Measurements from ENCODE around the gene TFDP1. TPM values are rescaled to one million over a fixed set of nuclear protein-coding genes. Genes with fewer than 3 reads are reported as not detected.

Gene TFDP1
- total and polyA plus RNA-seq, 2 experiments from 2014 or later, result 74.8 to 122 TPM

GRCh38 chr13:113644800-113645199 is 60.2 kb downstream of the TFDP1 start:
- Histone ChIP-seq H3K9ac (no peak overlapping the region), H3K27ac (no peak overlapping the region), H2AFZ (no peak overlapping the region), H3K4me2 (ENCODE audit: unreplicated experiment) (no peak overlapping the region), H3K4me1 (ENCODE audit: insufficient read depth) (no peaks in the 10 kb centered on the region), H3K79me2 (ENCODE audit: insufficient read depth) (no peaks in the 10 kb centered on the region), H4K20me1 (ENCODE audit: insufficient read depth) (no peaks in the 10 kb centered on the region), H3K27me3 (replicated peaks; ENCODE audit: insufficient read depth) (no peaks in the 10 kb centered on the region), H3K9me3 (ENCODE audit: low read depth) (no peaks in the 10 kb centered on the region), H3K9me2 (ENCODE audit: insufficient read depth) (no peaks in the 10 kb centered on the region), H3F3A (ENCODE audit: insufficient read depth) (no peaks in the 10 kb centered on the region), H3K36me3 (ENCODE audit: low read depth) (peaks cover 11% of the 10 kb centered on the region; the same call in 1 of the 2 replicates), H3K4me3 (no peak overlapping the region)
- TF ChIP-seq EZH2 (IDR thresholded peaks at IDR 0.05; ENCODE audit: insufficient read depth, poor library complexity, severe bottlenecking) (no peak), EZH2phosphoT487 (IDR thresholded peaks at IDR 0.05; ENCODE audit: insufficient read depth, low read depth) (no peak)
- in situ Hi-C loops (cut with MboI), result no loop called here
- WGBS, 2 experiments (ENCODE audit: low coverage in 1 of 2, low lambda C conversion rate in 2 of 2, missing lambda C conversion rate in 2 of 2), result 96 to 98% methylated on average over 1 of the region's 1 CpG
- DNase-seq, result no peak

DNA sequence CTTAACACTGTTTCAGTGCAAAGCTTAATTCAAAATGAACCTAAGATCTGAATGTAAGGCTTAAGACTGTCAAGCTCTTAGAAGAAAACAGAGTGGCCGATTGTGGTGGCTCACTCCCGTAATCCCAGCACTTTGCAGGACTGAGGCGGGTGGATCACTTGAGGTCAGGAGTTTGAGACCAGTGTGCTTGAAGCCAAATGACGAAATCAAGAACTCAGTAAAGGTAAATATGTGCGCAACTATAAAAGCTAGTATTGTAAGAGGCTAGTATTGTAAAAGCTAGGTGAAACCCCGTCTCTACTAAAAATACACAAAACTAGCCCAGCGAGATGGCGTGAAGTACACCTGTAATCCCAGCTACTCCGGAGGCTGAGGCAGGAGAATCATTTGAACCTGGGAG is 60.8 kb downstream of the TFDP1 start:
- Histone ChIP-seq H4K20me1 (ENCODE audit: insufficient read depth) (no peaks in the 10 kb centered on the region), H3F3A (ENCODE audit: insufficient read depth) (no peaks in the 10 kb centered on the region), H3K79me2 (ENCODE audit: insufficient read depth) (no peaks in the 10 kb centered on the region), H3K4me2 (ENCODE audit: unreplicated experiment) (no peak overlapping the region), H3K27me3 (replicated peaks; ENCODE audit: insufficient read depth) (no peaks in the 10 kb centered on the region), H2AFZ (no peak overlapping the region), H3K27ac (no peak overlapping the region), H3K9ac (no peak overlapping the region), H3K9me2 (ENCODE audit: insufficient read depth) (no peaks in the 10 kb centered on the region), H3K4me3 (no peak overlapping the region), H3K9me3 (ENCODE audit: low read depth) (no peaks in the 10 kb centered on the region), H3K4me1 (ENCODE audit: insufficient read depth) (no peaks in the 10 kb centered on the region), H3K36me3 (ENCODE audit: low read depth) (peaks cover 10% of the 10 kb centered on the region; the same call in 1 of the 2 replicates)
- 96% methylated on average over 9 of the region's 9 CpGs for WGBS, 2 experiments (ENCODE audit: low coverage in 1 of 2, low lambda C conversion rate in 2 of 2, missing lambda C conversion rate in 2 of 2)
- DNase-seq, result no peak
- in situ Hi-C loops (cut with MboI), result no loop called here
- no peak for TF ChIP-seq EZH2 (IDR thresholded peaks at IDR 0.05; ENCODE audit: insufficient read depth, poor library complexity, severe bottlenecking)
- TF ChIP-seq EZH2phosphoT487 (IDR thresholded peaks at IDR 0.05; ENCODE audit: insufficient read depth, low read depth), result no peak

GRCh38 chr13:113646376-113646775 is 61.8 kb downstream of the TFDP1 start:
- H3K27me3 ChIP-seq (replicated peaks; ENCODE audit: insufficient read depth), result no peaks in the 10 kb centered on the region
- H3K79me2 ChIP-seq (ENCODE audit: insufficient read depth), result no peaks in the 10 kb centered on the region
- 0 out of 2 replicates have a peak, but pooled peaks cover 3% of the 10 kb centered on the region for H3K36me3 ChIP-seq (ENCODE audit: low read depth)
- H3K4me3 ChIP-seq, result no peak overlapping the region
- no peak overlapping the region for H3K27ac ChIP-seq
- H4K20me1 ChIP-seq (ENCODE audit: insufficient read depth), result no peaks in the 10 kb centered on the region
- WGBS, 2 experiments (ENCODE audit: low coverage in 1 of 2, low lambda C conversion rate in 2 of 2, missing lambda C conversion rate in 2 of 2), result 72 to 76% methylated on average over 11 of the region's 11 CpGs
- in situ Hi-C loops (cut with MboI), result no loop called here
- H3F3A ChIP-seq (ENCODE audit: insufficient read depth), result no peaks in the 10 kb centered on the region
- no peak overlapping the region for H3K9ac ChIP-seq
- no peaks in the 10 kb centered on the region for H3K9me3 ChIP-seq (ENCODE audit: low read depth)
- DNase-seq, result no peak
- TF ChIP-seq EZH2 (IDR thresholded peaks at IDR 0.05; ENCODE audit: insufficient read depth, poor library complexity, severe bottlenecking), result no peak
- no peak for TF ChIP-seq EZH2phosphoT487 (IDR thresholded peaks at IDR 0.05; ENCODE audit: insufficient read depth, low read depth)
- no peak overlapping the region for H2AFZ ChIP-seq
- H3K9me2 ChIP-seq (ENCODE audit: insufficient read depth), result no peaks in the 10 kb centered on the region
- no peak overlapping the region for H3K4me2 ChIP-seq (ENCODE audit: unreplicated experiment)
- no peaks in the 10 kb centered on the region for H3K4me1 ChIP-seq (ENCODE audit: insufficient read depth)

- 81 to 86% methylated on average over 10 of the region's 10 CpGs for WGBS, 2 experiments (ENCODE audit: low coverage in 1 of 2, low lambda C conversion rate in 2 of 2, missing lambda C conversion rate in 2 of 2)
- H3K36me3 ChIP-seq (ENCODE audit: low read depth), result no peaks in the 10 kb centered on the region
These were observed 62.4 kb downstream of the TFDP1 start for GRCh38 chr13:113646921-113647340.

More at GRCh38 chr13:113646921-113647340, 62.4 kb downstream of the TFDP1 start:
- in situ Hi-C loops (cut with MboI), result no loop called here
- Histone ChIP-seq H3K4me3 (no peak overlapping the region), H3K4me1 (ENCODE audit: insufficient read depth) (no peaks in the 10 kb centered on the region), H2AFZ (no peak overlapping the region), H3K9me2 (ENCODE audit: insufficient read depth) (no peaks in the 10 kb centered on the region), H3K9ac (no peak overlapping the region), H3K27ac (no peak overlapping the region), H4K20me1 (ENCODE audit: insufficient read depth) (no peaks in the 10 kb centered on the region), H3K9me3 (ENCODE audit: low read depth) (no peaks in the 10 kb centered on the region), H3K4me2 (ENCODE audit: unreplicated experiment) (no peak overlapping the region), H3K79me2 (ENCODE audit: insufficient read depth) (no peaks in the 10 kb centered on the region), H3F3A (ENCODE audit: insufficient read depth) (no peaks in the 10 kb centered on the region), H3K27me3 (replicated peaks; ENCODE audit: insufficient read depth) (no peaks in the 10 kb centered on the region)
- no peak for DNase-seq
- TF ChIP-seq EZH2 (IDR thresholded peaks at IDR 0.05; ENCODE audit: insufficient read depth, poor library complexity, severe bottlenecking) (no peak), EZH2phosphoT487 (IDR thresholded peaks at IDR 0.05; ENCODE audit: insufficient read depth, low read depth) (no peak)
